Left ventricle myocardium inferior (tissue), 1 donor: Measurements from ENCODE around the gene KBTBD4. TPM values are rescaled to one million over a fixed set of nuclear protein-coding genes. Genes with fewer than 3 reads are reported as not detected.
"Not testable (repeated sequence)": the region's sequence is repeated elsewhere in the genome, so short reads cannot be mapped to it uniquely, and the experiment has no call there.

Source experiments
- DNase-seq: peaks from one replicate; pipeline ENCODE4 v3.0.0-alpha.2; 2020
- H3K27ac ChIP-seq: fragments of 200-600 bp; replicated peaks from 2 replicates; pipeline ENCODE4 v1.8.0; 2021
- H3K27me3 ChIP-seq: fragments of 200-600 bp; 2 replicates; pipeline ENCODE4 v1.8.0; 2021; ENCODE audit warnings: low read depth
- H3K36me3 ChIP-seq: fragments of 200-600 bp; 2 replicates; pipeline ENCODE4 v1.8.0; 2021
- H3K4me1 ChIP-seq: fragments of 200-600 bp; 2 replicates; pipeline ENCODE4 v1.8.0; 2021
- H3K4me3 ChIP-seq: fragments of 200-600 bp; 2 replicates; pipeline ENCODE4 v1.8.0; 2021; ENCODE audit warnings: mild to moderate bottlenecking, moderate library complexity
- H3K9me3 ChIP-seq: fragments of 200-600 bp; replicated peaks from 2 replicates; pipeline ENCODE4 v1.8.0; 2021
- intact Hi-C: fragments of 100-400 bp; cut with micrococcal nuclease; formaldehyde crosslinking; loops from one replicate; pipeline ENCODE4 v1.11.0; 2022
- total RNA-seq: library from RNA; stranded (reverse); fragmentation: NEBNext Ultra II Directional; extraction: Animal tissue kit (Norgen Biotek cat#: 25700); gene quantifications from one replicate; pipeline ENCODE4 v1.2.1, GENCODE V29; 2021
- TF ChIP-seq, protein P1 (sequence below): fragments of 200-600 bp; IDR thresholded peaks from 2 replicates; pipeline ENCODE4 v1.8.0; 2021; ENCODE audit warnings: antibody characterized with exemption, mild to moderate bottlenecking, borderline replicate concordance
- donor health status: DM: no; HTN: yes; CAD: no; lungs with severe emphysema.

KBTBD4 gene
- total RNA-seq, 1 donor from 2014 or later: 14.2 TPM

DNA sequence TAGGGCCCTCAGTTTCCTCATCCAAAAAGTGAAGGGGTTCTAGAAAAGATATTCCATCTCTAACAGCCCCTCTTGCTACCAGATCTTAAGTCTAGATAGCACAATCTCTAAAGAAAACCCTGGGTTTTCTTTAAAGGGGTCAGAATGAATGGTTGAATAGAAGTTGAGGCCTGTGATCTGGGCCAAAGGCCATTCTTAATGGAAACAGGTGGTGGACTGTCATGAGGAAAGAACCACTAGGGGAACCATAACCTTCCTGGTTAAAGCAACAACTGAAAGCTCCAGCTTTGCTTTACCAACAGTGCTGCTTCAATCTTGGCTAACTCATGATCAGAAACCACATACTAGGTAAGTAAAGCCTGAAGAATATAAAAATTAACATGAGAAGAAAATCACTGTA lies 27.7 kb downstream of the KBTBD4 start:
- Histone ChIP-seq H3K4me3 (peak overlapping the region; percentile 96), H3K27ac (peak overlapping the region; percentile 94), H3K36me3 (no peaks in the 10 kb centered on the region), H3K27me3 (no peaks in the 10 kb centered on the region), H3K9me3 (no peaks in the 10 kb centered on the region), H3K4me1 (peaks cover 77% of the 10 kb centered on the region)
- TF ChIP-seq, protein P1, sequence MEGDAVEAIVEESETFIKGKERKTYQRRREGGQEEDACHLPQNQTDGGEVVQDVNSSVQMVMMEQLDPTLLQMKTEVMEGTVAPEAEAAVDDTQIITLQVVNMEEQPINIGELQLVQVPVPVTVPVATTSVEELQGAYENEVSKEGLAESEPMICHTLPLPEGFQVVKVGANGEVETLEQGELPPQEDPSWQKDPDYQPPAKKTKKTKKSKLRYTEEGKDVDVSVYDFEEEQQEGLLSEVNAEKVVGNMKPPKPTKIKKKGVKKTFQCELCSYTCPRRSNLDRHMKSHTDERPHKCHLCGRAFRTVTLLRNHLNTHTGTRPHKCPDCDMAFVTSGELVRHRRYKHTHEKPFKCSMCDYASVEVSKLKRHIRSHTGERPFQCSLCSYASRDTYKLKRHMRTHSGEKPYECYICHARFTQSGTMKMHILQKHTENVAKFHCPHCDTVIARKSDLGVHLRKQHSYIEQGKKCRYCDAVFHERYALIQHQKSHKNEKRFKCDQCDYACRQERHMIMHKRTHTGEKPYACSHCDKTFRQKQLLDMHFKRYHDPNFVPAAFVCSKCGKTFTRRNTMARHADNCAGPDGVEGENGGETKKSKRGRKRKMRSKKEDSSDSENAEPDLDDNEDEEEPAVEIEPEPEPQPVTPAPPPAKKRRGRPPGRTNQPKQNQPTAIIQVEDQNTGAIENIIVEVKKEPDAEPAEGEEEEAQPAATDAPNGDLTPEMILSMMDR: peak; percentile 35
- intact Hi-C loops: no loop called here
- no peak for DNase-seq

DNA sequence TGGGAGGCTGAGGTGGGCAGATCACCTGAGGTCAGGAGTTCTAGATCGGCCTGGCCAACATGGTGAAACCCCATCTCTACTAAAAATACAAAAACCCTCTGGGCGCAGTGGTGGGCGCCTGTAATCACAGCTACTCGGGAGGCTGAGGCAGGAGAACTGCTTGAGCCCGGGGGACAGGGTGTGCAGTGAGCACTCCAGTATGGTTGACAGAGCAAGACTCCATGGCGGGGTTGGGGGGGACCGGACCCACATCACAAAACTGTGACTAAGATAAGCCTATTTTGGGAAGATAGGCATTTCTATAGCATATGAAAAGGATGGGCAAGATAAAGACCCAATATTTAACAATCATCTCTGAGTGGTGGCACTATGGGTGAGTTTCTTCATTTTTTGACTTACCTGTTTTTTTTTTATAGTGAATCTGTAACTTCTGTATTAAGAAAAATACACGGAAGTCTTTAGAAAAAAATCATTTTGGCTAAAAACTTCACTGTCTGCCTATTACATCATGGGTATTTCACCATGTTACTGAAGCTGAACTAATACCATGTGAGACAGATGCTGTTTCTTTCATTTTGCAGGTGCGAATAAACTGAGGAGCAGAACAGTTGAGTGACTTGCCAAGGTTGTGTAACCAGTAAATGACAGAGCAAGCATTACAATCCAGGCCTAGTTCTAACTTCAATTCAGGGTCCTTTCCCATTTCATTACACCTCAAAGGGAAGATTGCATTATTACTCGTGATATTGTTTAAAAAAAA lies 28.3 kb downstream of the KBTBD4 start:
- Histone ChIP-seq H3K9me3 (no peaks in the 10 kb centered on the region), H3K4me3 (peak overlapping the region; percentile 96), H3K27ac (peak overlapping the region; percentile 94), H3K4me1 (peaks cover 78% of the 10 kb centered on the region), H3K27me3 (no peaks in the 10 kb centered on the region), H3K36me3 (no peaks in the 10 kb centered on the region)
- DNase-seq: no peak
- TF ChIP-seq, protein P1: no peak
- intact Hi-C loops: no loop called here

DNA sequence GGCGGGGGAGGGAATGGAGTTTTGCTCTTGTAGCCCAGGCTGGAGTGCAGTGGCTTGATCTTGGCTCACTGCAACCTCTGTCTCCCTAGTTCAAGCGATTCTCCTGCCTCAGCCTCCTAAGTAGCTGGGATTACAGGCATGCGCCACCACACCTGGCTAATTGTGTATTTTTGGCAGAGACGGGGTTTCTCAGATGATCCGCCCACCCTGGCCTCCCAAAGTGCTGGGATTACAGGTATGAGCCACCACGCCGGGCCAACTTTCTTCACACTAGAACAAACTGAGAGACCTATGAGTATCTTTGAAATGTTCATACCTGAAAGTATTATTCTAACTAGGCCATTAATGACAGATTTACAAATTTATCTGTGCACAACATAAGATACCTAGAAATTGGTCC lies 32.5 kb downstream of the KBTBD4 start:
- DNase-seq, intact Hi-C loops, H3K27me3 ChIP-seq, H3K27ac ChIP-seq, H3K9me3 ChIP-seq, H3K4me3 ChIP-seq, H3K36me3 ChIP-seq: not testable (repeated sequence)
- H3K4me1 ChIP-seq: peaks cover 83% of the 10 kb centered on the region

DNA sequence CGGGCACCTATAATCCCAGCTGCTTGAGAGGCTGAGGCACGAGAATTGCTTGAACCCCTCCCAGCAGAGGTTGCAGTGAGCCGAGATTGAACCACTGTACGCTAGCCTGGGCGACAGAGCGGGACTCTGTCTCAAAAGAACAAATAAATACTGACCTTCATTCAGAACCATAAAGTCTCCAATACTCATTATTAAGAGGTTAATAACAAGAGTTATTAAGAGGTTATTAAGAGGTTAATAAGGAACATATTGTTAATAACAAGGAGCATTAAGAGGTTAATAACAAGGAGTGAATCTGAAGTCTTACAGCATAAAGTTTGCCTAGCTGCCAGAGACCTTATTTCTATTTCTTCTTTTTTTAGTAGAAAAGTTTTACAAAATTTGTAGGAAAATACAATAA lies 33.5 kb downstream of the KBTBD4 start:
- H3K36me3 ChIP-seq: no peaks in the 10 kb centered on the region
- no peaks in the 10 kb centered on the region for H3K27me3 ChIP-seq
- TF ChIP-seq, protein P1: no peak
- DNase-seq: no peak
- intact Hi-C loops: no loop called here
- H3K9me3 ChIP-seq: no peaks in the 10 kb centered on the region
- no peak overlapping the region for H3K27ac ChIP-seq
- no peak overlapping the region for H3K4me3 ChIP-seq
- peaks cover 83% of the 10 kb centered on the region for H3K4me1 ChIP-seq

DNA sequence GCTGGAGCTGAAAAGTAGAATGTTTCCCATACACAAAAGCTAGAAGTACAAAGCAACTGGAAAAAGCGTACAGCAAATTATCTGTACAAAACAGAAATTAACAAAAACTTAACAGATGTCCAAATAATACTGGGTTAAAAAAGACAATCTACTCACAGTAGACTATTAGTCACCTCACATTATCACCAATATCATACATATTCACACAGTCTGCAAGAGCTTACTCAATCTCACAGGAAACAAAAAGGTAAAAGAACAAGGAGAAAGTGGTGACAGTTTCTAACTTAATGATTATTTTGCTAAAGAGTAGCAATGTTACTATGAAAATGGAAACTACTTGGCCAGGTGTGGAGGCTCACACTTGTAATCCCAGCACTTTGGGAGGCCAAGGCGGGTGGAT lies 37.7 kb downstream of the KBTBD4 start:
- no peaks in the 10 kb centered on the region for H3K9me3 ChIP-seq
- H3K4me1 ChIP-seq: peaks cover 84% of the 10 kb centered on the region
- H3K27ac ChIP-seq: no peak overlapping the region
- H3K27me3 ChIP-seq: no peaks in the 10 kb centered on the region
- TF ChIP-seq, protein P1: no peak
- intact Hi-C loops: no loop called here
- H3K4me3 ChIP-seq: no peak overlapping the region
- DNase-seq: no peak
- peaks cover 3% of the 10 kb centered on the region for H3K36me3 ChIP-seq

DNA sequence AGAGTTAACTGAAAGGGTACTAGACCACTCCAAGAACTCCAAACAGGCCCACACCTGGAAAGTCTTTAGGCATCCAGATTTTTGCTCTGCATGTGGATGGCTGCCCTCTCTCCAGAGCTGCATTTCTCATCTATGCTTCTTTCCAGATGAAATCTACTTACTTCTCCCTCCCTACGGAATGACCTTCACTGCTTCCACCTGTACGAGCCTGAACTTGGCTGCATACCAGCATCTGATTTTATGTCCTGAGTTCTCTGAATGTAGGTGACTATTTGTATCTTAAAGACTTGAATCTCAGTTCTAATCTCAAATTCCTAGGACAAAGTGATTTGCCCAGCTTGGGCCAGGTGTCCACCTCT lies 39.1 kb downstream of the KBTBD4 start:
- intact Hi-C loops: no loop called here
- H3K27me3 ChIP-seq: no peaks in the 10 kb centered on the region
- TF ChIP-seq, protein P1: no peak

More for the DNA sequence above, 39.1 kb downstream of the KBTBD4 start:
- H3K36me3 ChIP-seq: peaks cover 5% of the 10 kb centered on the region
- peak overlapping the region; percentile 28 for H3K27ac ChIP-seq
- peaks cover 87% of the 10 kb centered on the region for H3K4me1 ChIP-seq
- no peak for DNase-seq
- no peak overlapping the region for H3K4me3 ChIP-seq
- no peaks in the 10 kb centered on the region for H3K9me3 ChIP-seq
